Astrocyte (in vitro differentiated cells and primary cell): ENCODE measurements around the gene ZFYVE16.

ENCODE experiments used
- EZH2 ChIP-seq: IDR thresholded peaks from 2 replicates; pipeline ENCODE4 v1.6.1; 2012; ENCODE audit warnings: mild to moderate bottlenecking, low read length, inconsistent platforms; ENCODE audit not compliant: insufficient read depth
- TF ChIP-seq, protein P1 (sequence below): IDR thresholded peaks from 2 replicates; pipeline ENCODE4 v1.5.1; 2011; ENCODE audit warnings: low read depth, mild to moderate bottlenecking, inconsistent platforms, low read length, moderate library complexity; ENCODE audit not compliant: insufficient read depth

DNA sequence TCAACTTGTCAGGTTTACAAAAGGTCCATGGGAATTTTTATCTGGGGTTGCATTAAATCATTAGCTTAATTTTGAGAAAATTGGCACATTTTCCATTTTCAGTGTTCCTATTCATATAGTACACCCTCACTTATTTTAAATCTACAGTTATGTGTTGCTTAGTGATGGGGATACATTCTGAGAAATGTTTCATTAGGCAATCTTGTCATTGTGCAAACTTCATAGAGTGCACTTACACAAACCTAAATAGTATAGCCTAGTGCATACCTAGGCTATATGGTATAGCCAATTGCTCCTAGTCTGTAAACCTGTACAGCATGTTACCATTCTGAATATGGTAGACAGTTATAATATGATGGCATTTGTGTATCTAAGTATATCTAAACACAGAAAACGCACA is 60.3 kb downstream of the ZFYVE16 start:
- TF ChIP-seq, protein P1, sequence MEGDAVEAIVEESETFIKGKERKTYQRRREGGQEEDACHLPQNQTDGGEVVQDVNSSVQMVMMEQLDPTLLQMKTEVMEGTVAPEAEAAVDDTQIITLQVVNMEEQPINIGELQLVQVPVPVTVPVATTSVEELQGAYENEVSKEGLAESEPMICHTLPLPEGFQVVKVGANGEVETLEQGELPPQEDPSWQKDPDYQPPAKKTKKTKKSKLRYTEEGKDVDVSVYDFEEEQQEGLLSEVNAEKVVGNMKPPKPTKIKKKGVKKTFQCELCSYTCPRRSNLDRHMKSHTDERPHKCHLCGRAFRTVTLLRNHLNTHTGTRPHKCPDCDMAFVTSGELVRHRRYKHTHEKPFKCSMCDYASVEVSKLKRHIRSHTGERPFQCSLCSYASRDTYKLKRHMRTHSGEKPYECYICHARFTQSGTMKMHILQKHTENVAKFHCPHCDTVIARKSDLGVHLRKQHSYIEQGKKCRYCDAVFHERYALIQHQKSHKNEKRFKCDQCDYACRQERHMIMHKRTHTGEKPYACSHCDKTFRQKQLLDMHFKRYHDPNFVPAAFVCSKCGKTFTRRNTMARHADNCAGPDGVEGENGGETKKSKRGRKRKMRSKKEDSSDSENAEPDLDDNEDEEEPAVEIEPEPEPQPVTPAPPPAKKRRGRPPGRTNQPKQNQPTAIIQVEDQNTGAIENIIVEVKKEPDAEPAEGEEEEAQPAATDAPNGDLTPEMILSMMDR, result no peak
- no peak for TF ChIP-seq EZH2
